HL-60 (cell line): ENCODE data around the gene TDRD1.

Experiments used
- POLR2AphosphoS5 ChIP-seq: IDR thresholded peaks from 2 replicates; pipeline ENCODE4 v1.6.1; 2012; ENCODE audit warnings: low read depth
- REST ChIP-seq: IDR thresholded peaks from 2 replicates; pipeline ENCODE4 v1.6.1; 2012; ENCODE audit warnings: low read depth; ENCODE audit not compliant: insufficient replicate concordance
- SPI1 ChIP-seq: IDR thresholded peaks from 2 replicates; pipeline ENCODE4 v1.6.1; 2012; ENCODE audit warnings: low read depth, mild to moderate bottlenecking, borderline replicate concordance
- TF ChIP-seq, protein P1 (sequence below): IDR thresholded peaks from one replicate; pipeline ENCODE4 v1.5.1; 2011; ENCODE audit warnings: low read length, control low read depth, inconsistent platforms; ENCODE audit not compliant: insufficient read depth

GRCh38 chr10:114138581-114138980 is 40.6 kb upstream of the TDRD1 start:
- TF ChIP-seq, protein P1, sequence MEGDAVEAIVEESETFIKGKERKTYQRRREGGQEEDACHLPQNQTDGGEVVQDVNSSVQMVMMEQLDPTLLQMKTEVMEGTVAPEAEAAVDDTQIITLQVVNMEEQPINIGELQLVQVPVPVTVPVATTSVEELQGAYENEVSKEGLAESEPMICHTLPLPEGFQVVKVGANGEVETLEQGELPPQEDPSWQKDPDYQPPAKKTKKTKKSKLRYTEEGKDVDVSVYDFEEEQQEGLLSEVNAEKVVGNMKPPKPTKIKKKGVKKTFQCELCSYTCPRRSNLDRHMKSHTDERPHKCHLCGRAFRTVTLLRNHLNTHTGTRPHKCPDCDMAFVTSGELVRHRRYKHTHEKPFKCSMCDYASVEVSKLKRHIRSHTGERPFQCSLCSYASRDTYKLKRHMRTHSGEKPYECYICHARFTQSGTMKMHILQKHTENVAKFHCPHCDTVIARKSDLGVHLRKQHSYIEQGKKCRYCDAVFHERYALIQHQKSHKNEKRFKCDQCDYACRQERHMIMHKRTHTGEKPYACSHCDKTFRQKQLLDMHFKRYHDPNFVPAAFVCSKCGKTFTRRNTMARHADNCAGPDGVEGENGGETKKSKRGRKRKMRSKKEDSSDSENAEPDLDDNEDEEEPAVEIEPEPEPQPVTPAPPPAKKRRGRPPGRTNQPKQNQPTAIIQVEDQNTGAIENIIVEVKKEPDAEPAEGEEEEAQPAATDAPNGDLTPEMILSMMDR: no peak
- TF ChIP-seq POLR2AphosphoS5 (no peak), REST (no peak), SPI1 (no peak)
